ENCODE measurements around the gene EIF4G1.

Gene EIF4G1

DNA sequence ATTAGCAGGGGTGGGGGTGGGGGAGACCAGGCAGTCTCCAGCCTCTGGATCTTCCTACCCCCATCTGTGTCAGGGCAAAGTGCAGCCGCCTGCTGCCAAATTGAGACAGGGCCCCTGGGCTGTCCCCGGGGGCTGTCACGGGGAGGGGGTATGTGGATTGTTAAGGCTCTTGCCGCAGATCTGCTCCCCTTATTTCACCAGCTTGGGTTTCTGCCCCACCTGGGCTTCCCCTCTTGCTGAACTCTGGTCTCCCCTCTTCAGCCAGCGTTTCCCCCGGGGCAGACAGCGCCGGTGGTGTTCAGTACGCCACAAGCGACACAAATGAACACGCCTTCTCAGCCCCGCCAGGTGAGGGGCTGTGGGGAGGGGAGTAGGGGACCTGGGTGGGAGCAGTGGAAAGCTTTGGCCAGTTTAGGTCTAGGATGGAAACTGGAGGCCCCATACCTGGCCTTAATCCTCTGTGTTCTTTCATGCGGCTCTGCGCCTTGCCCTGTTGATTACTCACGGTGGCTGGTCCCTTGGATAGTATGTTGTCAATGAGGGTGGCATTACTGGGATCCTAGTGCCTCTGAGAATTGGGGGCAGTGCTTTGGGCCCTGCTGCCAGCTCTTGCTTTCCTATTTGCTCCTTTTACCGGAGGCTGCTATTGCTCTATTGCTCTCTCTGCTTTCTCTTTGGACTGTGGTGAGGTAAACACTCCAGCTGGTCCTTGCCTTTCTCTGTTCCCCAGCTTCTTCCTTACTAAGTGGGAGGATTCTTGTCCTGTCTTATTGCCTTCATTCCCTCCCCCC lies 1.7 kb downstream of the EIF4G1 start:
- TF ChIP-seq, protein P1, sequence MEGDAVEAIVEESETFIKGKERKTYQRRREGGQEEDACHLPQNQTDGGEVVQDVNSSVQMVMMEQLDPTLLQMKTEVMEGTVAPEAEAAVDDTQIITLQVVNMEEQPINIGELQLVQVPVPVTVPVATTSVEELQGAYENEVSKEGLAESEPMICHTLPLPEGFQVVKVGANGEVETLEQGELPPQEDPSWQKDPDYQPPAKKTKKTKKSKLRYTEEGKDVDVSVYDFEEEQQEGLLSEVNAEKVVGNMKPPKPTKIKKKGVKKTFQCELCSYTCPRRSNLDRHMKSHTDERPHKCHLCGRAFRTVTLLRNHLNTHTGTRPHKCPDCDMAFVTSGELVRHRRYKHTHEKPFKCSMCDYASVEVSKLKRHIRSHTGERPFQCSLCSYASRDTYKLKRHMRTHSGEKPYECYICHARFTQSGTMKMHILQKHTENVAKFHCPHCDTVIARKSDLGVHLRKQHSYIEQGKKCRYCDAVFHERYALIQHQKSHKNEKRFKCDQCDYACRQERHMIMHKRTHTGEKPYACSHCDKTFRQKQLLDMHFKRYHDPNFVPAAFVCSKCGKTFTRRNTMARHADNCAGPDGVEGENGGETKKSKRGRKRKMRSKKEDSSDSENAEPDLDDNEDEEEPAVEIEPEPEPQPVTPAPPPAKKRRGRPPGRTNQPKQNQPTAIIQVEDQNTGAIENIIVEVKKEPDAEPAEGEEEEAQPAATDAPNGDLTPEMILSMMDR (IDR thresholded peaks at IDR 0.05; ENCODE audit: control insufficient read depth, extremely low read depth, insufficient read depth) = no peak
- no peak for DNase-seq (ENCODE audit: low read depth)
- peak overlapping the region; percentile 98 for H3K4me3 ChIP-seq (ENCODE audit: low read depth, low read length)

DNA sequence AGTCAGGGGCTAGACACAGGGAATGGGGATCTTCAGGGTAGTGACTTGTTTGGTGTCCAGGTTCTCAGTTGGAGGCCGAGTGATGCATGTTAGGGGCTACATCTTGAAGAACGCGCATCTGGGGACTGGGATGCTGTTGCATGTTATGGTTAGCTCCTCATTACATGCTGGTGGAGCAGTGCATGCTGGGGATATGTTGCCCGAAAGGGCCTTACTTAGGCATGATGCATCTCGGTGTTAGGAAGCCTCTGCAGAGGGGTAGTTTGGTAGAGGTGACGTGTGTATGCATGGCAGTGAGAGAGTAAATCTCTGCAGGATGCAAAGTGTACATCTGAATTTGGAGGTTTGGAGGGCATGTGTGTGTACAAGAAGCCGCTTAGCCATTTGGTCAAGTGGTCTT lies 2.4 kb downstream of the EIF4G1 start:
- TF ChIP-seq, protein P1 (IDR thresholded peaks at IDR 0.05; ENCODE audit: control insufficient read depth, extremely low read depth, insufficient read depth) = no peak
- DNase-seq (ENCODE audit: low read depth) = no peak
- H3K4me3 ChIP-seq (ENCODE audit: low read depth, low read length) = peak overlapping the region; percentile 98

DNA sequence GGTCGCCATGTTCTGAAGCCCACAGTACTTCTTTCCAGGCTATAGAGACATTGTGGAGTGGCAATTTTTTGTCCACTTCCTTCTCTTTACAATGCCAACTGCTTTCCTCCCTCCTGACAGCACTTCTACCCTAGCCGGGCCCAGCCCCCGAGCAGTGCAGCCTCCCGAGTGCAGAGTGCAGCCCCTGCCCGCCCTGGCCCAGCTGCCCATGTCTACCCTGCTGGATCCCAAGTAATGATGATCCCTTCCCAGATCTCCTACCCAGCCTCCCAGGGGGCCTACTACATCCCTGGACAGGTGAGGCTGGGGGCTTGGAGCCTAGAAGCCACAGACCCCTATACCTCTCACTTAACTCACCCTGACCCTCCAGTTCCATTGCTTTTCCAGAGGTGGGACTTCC lies 2.8 kb downstream of the EIF4G1 start:
- peak overlapping the region; percentile 98; the same call in 1 of the 2 replicates for H3K4me3 ChIP-seq (ENCODE audit: low read depth, low read length)
- no peak for DNase-seq (ENCODE audit: low read depth)
- TF ChIP-seq, protein P1 (IDR thresholded peaks at IDR 0.05; ENCODE audit: control insufficient read depth, extremely low read depth, insufficient read depth) = no peak

DNA sequence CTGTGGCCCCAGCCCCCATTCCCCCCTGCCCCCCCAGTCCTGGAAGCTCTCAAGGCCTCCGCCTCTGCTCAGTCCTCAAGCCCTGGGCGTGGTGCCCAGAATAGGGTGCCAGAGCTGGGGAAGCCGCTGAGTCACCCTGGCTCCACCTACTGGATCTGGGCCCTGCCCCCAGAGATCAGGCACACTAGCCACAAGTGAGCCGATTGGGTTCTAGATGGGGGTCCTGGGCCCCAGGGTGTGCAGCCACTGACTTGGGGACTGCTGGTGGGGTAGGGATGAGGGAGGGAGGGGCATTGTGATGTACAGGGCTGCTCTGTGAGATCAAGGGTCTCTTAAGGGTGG lies 5.7 kb downstream of the EIF4G1 start:
- H3K4me3 ChIP-seq (ENCODE audit: low read depth, low read length) = peak overlapping the region; percentile 43
- TF ChIP-seq, protein P1 (IDR thresholded peaks at IDR 0.05; ENCODE audit: control insufficient read depth, extremely low read depth, insufficient read depth) = no peak
- peak; percentile 83 for DNase-seq (ENCODE audit: low read depth)

DNA sequence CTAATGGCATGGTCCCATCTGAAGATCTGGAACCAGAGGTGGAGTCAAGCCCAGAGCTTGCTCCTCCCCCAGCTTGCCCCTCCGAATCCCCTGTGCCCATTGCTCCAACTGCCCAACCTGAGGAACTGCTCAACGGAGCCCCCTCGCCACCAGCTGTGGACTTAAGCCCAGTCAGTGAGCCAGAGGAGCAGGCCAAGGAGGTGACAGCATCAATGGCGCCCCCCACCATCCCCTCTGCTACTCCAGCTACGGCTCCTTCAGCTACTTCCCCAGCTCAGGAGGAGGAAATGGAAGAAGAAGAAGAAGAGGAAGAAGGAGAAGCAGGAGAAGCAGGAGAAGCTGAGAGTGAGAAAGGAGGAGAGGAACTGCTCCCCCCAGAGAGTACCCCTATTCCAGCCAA lies 7.3 kb downstream of the EIF4G1 start:
- no peak for DNase-seq (ENCODE audit: low read depth)
- TF ChIP-seq, protein P1 (IDR thresholded peaks at IDR 0.05; ENCODE audit: control insufficient read depth, extremely low read depth, insufficient read depth) = no peak
- no peak overlapping the region for H3K4me3 ChIP-seq (ENCODE audit: low read depth, low read length)

DNA sequence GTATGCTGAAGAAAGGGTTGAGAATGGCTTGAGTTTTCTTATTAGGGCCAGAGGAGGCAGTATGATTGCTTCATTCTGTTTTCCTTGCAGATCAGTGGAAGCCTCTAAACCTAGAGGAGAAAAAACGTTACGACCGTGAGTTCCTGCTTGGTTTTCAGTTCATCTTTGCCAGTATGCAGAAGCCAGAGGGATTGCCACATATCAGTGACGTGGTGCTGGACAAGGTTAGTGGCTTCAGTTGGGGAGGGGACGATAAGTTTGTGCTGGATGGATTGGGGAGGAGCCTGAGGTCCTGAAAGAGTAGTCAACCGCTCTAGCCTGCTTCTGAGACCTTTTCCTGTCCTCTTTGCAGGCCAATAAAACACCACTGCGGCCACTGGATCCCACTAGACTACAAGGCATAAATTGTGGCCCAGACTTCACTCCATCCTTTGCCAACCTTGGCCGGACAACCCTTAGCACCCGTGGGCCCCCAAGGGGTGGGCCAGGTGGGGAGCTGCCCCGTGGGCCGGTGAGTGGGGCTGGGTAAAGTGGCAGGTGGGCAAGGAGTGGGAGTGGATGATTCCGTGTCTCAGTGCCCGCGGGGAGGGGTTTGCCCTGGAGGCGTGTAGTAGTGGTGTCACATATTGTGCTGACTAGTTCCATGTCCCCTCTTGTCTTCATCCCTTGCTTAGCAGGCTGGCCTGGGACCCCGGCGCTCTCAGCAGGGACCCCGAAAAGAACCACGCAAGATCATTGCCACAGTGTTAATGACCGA lies 8.5 kb downstream of the EIF4G1 start:
- TF ChIP-seq, protein P1 (IDR thresholded peaks at IDR 0.05; ENCODE audit: control insufficient read depth, extremely low read depth, insufficient read depth) = no peak
- no peak overlapping the region for H3K4me3 ChIP-seq (ENCODE audit: low read depth, low read length)
- no peak for DNase-seq (ENCODE audit: low read depth)
